Fibroblast of pulmonary artery (primary cell): Measurements from ENCODE around the gene LLGL1.
A peak's percentile ranks its signal among the peaks of the same experiment; 100 is the strongest.

ENCODE experiments used
- DNase-seq: peaks from one replicate; pipeline ENCODE4 v3.0.0-alpha.2; 2010; ENCODE audit warnings: low read depth
- H3K4me3 ChIP-seq: replicated peaks from 2 replicates; pipeline ENCODE4 v1.5.1; 2011; ENCODE audit warnings: low read depth, mild to moderate bottlenecking, control low read depth, low read length, moderate library complexity
- TF ChIP-seq, protein P1 (sequence below): IDR thresholded peaks from 2 replicates; pipeline ENCODE4 v1.5.1; 2011; ENCODE audit warnings: mild to moderate bottlenecking, control low read depth, low read length, inconsistent platforms; ENCODE audit errors: missing control alignments

Gene LLGL1

DNA sequence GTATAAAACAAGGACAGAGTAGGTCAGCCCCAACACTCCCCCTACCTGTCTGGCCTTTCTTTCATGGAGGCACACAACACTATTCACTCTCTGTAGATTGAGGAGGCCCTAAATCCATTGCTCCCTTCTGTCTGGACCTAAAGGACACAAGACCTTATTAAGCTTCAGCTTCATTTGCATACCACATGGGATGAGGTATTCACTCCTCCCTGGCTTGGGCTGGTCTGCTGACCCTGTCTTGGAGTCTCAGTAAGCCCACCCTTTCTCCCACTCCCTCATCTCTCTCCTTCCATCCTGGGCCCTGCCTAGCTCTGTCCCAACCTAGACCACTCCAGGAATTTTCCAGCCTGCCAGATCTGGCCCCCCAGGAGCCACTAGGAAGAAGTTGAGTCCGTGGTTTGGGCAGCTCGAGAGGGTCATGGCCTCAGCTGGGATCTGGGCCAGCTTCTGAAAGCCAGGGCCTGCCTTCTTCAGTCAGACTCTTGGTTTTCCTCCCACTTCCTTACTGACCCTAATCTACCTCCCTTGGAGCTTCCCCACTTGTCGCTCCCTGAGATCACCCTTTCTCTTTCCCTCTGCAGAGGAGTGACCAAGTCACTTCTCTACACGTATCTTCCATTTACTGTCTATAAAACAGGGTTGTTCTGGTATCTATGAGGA, 6.5 kb upstream of the LLGL1 start:
- TF ChIP-seq, protein P1, sequence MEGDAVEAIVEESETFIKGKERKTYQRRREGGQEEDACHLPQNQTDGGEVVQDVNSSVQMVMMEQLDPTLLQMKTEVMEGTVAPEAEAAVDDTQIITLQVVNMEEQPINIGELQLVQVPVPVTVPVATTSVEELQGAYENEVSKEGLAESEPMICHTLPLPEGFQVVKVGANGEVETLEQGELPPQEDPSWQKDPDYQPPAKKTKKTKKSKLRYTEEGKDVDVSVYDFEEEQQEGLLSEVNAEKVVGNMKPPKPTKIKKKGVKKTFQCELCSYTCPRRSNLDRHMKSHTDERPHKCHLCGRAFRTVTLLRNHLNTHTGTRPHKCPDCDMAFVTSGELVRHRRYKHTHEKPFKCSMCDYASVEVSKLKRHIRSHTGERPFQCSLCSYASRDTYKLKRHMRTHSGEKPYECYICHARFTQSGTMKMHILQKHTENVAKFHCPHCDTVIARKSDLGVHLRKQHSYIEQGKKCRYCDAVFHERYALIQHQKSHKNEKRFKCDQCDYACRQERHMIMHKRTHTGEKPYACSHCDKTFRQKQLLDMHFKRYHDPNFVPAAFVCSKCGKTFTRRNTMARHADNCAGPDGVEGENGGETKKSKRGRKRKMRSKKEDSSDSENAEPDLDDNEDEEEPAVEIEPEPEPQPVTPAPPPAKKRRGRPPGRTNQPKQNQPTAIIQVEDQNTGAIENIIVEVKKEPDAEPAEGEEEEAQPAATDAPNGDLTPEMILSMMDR = no peak
- no peak overlapping the region for H3K4me3 ChIP-seq
- peak; percentile 65 for DNase-seq

DNA sequence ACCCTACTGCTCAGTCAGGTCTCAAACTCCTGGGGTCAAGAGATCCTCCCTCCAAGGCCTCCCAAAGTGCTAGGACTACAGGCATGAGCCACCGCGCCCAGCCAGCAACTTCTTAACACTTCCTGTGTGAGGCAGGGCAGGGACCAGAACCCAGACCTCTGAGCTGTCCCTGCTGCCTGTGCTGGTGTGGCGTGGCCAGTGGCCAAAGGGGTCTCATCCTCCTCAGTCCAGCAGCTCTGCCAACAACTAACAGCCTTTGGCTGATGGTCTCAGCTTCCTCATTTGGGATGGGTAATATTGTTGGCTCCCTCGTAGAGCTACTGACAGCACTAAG, 1.4 kb upstream of the LLGL1 start:
- TF ChIP-seq, protein P1 = no peak
- DNase-seq = no peak
- H3K4me3 ChIP-seq = no peak overlapping the region

DNA sequence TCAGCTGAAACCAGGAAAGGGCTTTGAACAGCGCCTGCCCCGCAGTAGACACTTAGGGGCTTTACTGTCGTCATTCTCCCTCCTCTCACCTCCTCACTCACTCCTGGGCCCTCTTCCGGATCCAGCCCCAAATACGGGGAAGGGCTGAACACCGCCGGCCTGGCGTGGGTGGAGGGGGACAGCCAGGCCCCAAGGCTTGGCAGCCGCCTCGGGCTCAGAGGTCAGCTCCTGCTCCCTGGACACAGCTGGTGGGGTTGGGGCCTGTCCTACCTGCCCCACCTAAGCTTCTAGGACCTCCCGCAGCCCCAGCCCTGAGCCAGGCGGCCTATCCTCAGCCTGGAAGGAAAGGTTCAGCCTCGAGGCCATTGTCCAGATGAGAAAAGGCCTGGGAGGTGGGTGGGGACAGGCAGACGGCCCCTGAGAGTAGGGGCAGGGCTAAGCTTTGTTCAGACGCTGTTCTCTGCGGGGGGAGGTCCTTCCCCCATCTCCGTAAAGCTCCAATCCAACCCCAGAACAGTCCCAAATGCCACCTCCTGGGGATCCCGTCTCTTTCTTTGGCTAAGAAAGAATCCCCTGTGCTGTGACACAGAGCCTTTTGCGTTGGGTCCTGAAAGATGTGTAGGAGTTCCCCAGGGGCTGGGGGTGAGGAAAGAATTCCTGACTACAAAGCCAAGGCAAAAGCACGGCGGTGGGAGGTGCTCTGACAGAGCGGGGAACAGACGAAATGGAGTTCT, 881 bp upstream of the LLGL1 start:
- TF ChIP-seq, protein P1 = no peak
- peak; percentile 63 for DNase-seq
- H3K4me3 ChIP-seq = peak overlapping the region; percentile 34

DNA sequence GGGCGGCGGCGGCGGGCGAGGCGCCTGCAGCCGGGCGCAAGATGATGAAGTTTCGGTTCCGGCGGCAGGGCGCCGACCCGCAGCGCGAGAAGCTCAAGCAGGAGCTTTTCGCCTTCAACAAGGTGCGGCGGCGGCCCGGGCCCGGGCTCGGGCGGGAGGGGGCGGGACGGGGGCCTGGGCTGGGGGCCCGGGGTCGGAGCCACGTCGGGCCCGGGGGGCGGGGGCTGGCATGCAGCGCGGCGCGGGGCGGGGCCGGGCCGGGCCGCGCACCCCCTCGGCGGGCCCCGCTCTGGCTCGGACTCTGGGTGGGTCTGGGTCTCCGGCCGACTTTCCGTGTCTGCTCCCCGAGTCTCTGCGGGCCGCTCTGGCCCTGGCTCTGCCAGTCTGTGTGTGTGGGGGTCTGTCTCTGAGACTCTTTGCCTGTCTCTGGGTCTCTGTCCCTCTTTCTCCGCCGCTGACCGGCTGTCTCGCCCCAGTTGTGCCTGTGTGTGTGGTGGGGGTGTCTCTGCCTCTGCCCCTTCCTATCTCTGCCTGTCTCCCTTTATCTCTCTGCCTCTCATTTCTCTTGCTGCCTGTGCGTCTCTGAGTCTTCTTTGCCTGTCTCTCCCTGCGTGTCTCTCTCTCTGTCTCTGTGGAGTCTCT, 328 bp downstream of the LLGL1 start:
- TF ChIP-seq, protein P1 = no peak
- DNase-seq = no peak
- H3K4me3 ChIP-seq = peak overlapping the region; percentile 90

DNA sequence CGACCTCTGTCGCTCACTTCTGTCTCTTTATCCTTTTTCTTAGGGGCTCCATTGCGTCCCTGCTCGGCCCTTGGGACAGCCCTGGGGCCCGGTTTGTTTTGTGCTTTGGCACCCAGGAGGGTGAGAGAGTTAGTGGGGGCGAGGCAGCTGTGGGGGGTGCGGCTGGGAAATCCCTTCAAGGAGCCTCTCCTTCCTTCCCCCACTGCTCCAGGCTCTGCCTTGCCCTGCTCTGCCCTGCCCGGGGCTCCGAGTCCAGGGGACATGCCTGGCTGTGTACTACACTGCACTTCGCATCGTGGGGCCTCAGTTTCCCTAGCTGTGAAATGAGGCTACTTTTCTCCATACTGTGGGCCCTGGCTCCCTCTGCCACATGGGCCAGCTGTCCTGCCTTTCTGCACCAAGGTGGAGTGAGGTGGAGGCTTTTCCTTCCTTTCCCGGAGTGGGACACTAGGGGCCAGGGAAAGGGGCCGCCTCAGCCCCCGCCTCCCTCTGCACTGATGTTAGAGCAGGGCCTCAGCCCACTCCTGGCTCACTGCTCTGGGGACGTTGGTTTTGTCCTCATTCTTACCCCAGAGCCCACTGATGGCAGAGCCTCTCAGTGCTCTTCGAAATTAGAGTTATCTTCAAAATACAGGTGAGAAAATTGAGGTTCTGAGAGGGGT, 980 bp downstream of the LLGL1 start:
- H3K4me3 ChIP-seq = peak overlapping the region; percentile 90
- TF ChIP-seq, protein P1 = no peak
- no peak for DNase-seq

DNA sequence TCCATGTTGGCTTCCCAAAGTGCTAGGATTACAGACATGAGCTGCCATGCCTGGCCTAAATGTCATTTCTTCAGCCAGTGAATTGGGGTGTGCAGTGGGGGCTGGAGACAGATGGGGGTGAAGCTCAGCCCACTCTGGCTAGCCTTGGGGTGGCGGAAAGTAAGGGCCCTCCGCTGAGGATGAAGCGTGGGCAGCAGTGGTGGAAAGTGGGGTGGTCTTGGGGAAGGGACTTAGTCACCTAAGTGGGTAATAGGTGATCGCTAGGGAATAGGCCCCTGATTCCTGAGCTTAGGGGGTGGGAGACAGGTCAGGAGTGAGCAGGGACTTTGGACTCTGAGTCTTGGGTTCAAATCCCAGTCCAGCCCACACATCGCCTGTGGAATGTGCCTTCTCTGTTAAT, 2.2 kb downstream of the LLGL1 start:
- DNase-seq = no peak
- no peak overlapping the region for H3K4me3 ChIP-seq
- TF ChIP-seq, protein P1 = no peak
